Kidney epithelial cell (primary cell): Measurements from ENCODE around the gene EFHD2. TPM values are rescaled to one million over a fixed set of nuclear protein-coding genes. Genes with fewer than 3 reads are reported as not detected.

Experiments
- DNase-seq: peaks from one replicate; pipeline ENCODE4 v3.0.0-alpha.2; 2010; ENCODE audit warnings: low read depth
- H3K27me3 ChIP-seq: 2 replicates; pipeline ENCODE4 v1.6.0; 2011; ENCODE audit warnings: low read length; ENCODE audit not compliant: control insufficient read depth, insufficient read depth
- H3K36me3 ChIP-seq: 2 replicates; pipeline ENCODE4 v1.5.1; 2011; ENCODE audit warnings: low read length; ENCODE audit not compliant: control insufficient read depth, insufficient read depth
- H3K4me3 ChIP-seq: 2 replicates; pipeline ENCODE4 v1.5.1; 2011; ENCODE audit warnings: low read depth, mild to moderate bottlenecking, control low read depth, low read length
- CTCF ChIP-seq: IDR thresholded peaks from 2 replicates; pipeline ENCODE4 v1.5.1; 2011; ENCODE audit warnings: mild to moderate bottlenecking, moderate library complexity, low read length, control low read depth, inconsistent platforms; ENCODE audit not compliant: insufficient read depth, poor library complexity, severe bottlenecking
- total RNA-seq: library from RNA; depleted of rRNA; stranded (reverse); fragments of >200 nt; gene quantifications from 2 replicates; pipeline ENCODE4 v1.2.3, GENCODE V29; 2015

Gene EFHD2
- total RNA-seq, 1 donor from 2014 or later: 54.6 TPM

GRCh38 chr1:15418806-15419515 is 9.3 kb downstream of the EFHD2 start:
- H3K27me3 ChIP-seq: no peaks in the 10 kb centered on the region
- no peak for TF ChIP-seq CTCF
- DNase-seq: no peak
- no peaks in the 10 kb centered on the region for H3K36me3 ChIP-seq
- H3K4me3 ChIP-seq: no peak overlapping the region

- Histone ChIP-seq H3K27me3 (no peaks in the 10 kb centered on the region), H3K36me3 (no peaks in the 10 kb centered on the region), H3K4me3 (no peak overlapping the region)
- no peak for TF ChIP-seq CTCF
- no peak for DNase-seq
These were observed 11.3 kb downstream of the EFHD2 start for GRCh38 chr1:15420853-15421465.

GRCh38 chr1:15422871-15423270 is 13.2 kb downstream of the EFHD2 start:
- no peaks in the 10 kb centered on the region for H3K27me3 ChIP-seq
- peaks cover 1% of the 10 kb centered on the region for H3K36me3 ChIP-seq
- no peak for DNase-seq
- no peak for TF ChIP-seq CTCF
- H3K4me3 ChIP-seq: no peak overlapping the region

- DNase-seq: no peak
- Histone ChIP-seq H3K4me3 (no peak overlapping the region), H3K27me3 (no peaks in the 10 kb centered on the region), H3K36me3 (peaks cover 1% of the 10 kb centered on the region)
- no peak for TF ChIP-seq CTCF
These were observed 13.8 kb downstream of the EFHD2 start for GRCh38 chr1:15423355-15424077.

- TF ChIP-seq CTCF: no peak
- DNase-seq: no peak
- no peaks in the 10 kb centered on the region for H3K27me3 ChIP-seq
- H3K4me3 ChIP-seq: no peak overlapping the region
- H3K36me3 ChIP-seq: peaks cover 1% of the 10 kb centered on the region
These were observed 14.5 kb downstream of the EFHD2 start for GRCh38 chr1:15424146-15424667.
